ENCODE results near the gene KCTD10. TPM values are rescaled to one million over a fixed set of nuclear protein-coding genes. Genes with fewer than 3 reads are reported as not detected.

KCTD10 gene
- 105 and 107 TPM in 2 replicates for polyA plus RNA-seq (2013)

DNA sequence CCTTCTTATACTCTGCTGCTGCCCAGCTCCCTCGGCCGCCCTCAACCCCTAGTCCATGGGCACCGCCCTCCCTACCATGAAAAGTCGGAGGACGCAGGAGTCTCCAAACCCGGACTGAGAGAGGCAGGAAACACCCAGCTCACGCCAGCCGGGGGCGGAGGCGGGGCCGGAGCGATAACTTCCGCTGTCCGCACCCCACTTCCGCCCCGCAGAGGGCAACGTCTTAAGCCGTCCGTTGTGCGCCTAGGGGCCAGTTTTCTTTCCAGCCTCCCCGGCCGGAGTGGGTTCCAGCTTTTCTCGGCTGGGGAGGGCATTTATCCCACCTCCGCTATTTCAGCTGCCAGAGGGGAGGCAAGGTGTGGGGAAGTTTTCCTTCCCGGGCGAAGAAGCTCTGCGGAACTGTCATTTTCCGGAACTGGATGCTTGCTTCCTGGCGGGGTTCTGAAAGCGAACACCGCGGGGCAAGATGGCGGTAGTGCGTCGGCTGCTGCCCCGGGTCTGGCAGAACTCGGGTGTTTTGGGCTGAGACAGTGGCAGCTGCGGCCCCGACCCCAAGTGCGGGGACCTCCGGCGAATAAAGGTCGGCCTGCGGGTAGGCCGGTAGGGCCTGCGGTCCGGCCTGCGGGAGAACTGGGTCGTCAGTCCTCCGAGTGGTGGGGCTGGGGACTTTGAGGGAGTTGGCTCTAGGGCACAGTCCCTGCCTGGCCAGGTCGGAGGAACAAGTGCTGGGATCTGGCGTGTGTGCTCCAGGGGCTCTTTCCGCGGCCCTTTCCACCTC is at the start of gene KCTD10, which contains the start of gene UBE3B:
TSS of gene KCTD10 (minus strand) at position 116 of the 778 bp plus-strand sequence. CDS start at position 78, 38 bp downstream.
TSS of gene UBE3B (plus strand) at position 450 of the 778 bp plus-strand sequence. CDS start 5,918 bp downstream, outside the sequence.
- Histone ChIP-seq H2AK5ac (ENCODE audit: low read length) (peak within 1 kb of the TSS; percentile 99), H3K27me3 (ENCODE audit: insufficient read depth, low read length) (no peaks in the 10 kb centered on the region), H4K8ac (ENCODE audit: low read depth, low read length) (peak within 1 kb of the TSS; percentile 98), H3K9ac (ENCODE audit: low read length) (peak within 1 kb of the TSS; percentile 99), H3K14ac (ENCODE audit: low read length) (peak within 1 kb of the TSS; percentile 99), H4K91ac (ENCODE audit: low read depth, low read length) (peak within 1 kb of the TSS; percentile 100), H3K18ac (ENCODE audit: low read length) (peak within 1 kb of the TSS; percentile 97), H2BK120ac (ENCODE audit: insufficient read depth, low read length, poor library complexity) (peak within 1 kb of the TSS; percentile 100), H3K36me3 (ENCODE audit: control insufficient read depth in 1 of 2, insufficient read depth in 2 of 2, low read length in 2 of 2) (peaks cover 5% of the 10 kb centered on the region in 2 experiments), H2AFZ (ENCODE audit: insufficient read depth, low read length, poor library complexity) (peak within 1 kb of the TSS; percentile 99), H4K12ac (ENCODE audit: low read depth, low read length) (peak within 1 kb of the TSS; percentile 99), H3K4me2 (ENCODE audit: low read length) (peak within 1 kb of the TSS; percentile 78), H3K23ac (ENCODE audit: low read length) (no peak within 1 kb of the TSS), H3K79me1 (ENCODE audit: low read length) (peaks cover 17% of the 10 kb centered on the region), H3K4ac (ENCODE audit: low read depth, low read length) (peak within 1 kb of the TSS; percentile 94), H2BK12ac (ENCODE audit: low read length) (peak within 1 kb of the TSS; percentile 96), H3K79me2 (ENCODE audit: control insufficient read depth, insufficient read depth, low read length, poor library complexity) (peaks cover 34% of the 10 kb centered on the region), H3K4me3 (ENCODE audit: low read depth, low read length) (peak within 1 kb of the TSS; percentile 90), H3K4me1 (ENCODE audit: control insufficient read depth in 1 of 2, insufficient read depth in 2 of 2, low read length in 2 of 2) (peaks cover 14 to 15% of the 10 kb centered on the region in 2 experiments), H2BK5ac (ENCODE audit: low read depth, low read length, poor library complexity) (peak within 1 kb of the TSS; percentile 100), H3K27ac (ENCODE audit: low read depth, low read length) (peak within 1 kb of the TSS; percentile 90), H3K9me3 (ENCODE audit: insufficient read depth, low read depth, low read length) (no peaks in the 10 kb centered on the region)
- WGBS (ENCODE audit: extremely low coverage, insufficient coverage, insufficient read length): no CpG with 5 or more reads among the region's 54 CpGs
- peak; percentile 91 to 96 for DNase-seq

- DNase-seq: peak; percentile 62 to 80
- peaks cover 4% of the 10 kb centered on the region for H3K79me1 ChIP-seq (ENCODE audit: low read length)
- no peak overlapping the region for H3K27ac ChIP-seq (ENCODE audit: low read depth, low read length)
- H2BK5ac ChIP-seq (ENCODE audit: low read depth, low read length, poor library complexity): no peak overlapping the region
- no peak overlapping the region for H3K4me3 ChIP-seq (ENCODE audit: low read depth, low read length)
- no peak overlapping the region for H2AK5ac ChIP-seq (ENCODE audit: low read length)
- H4K8ac ChIP-seq (ENCODE audit: low read depth, low read length): no peak overlapping the region
- H3K4me2 ChIP-seq (ENCODE audit: low read length): no peak overlapping the region
- no peak overlapping the region for H4K12ac ChIP-seq (ENCODE audit: low read depth, low read length)
- H3K23ac ChIP-seq (ENCODE audit: low read length): no peak overlapping the region
- no peak overlapping the region for H3K18ac ChIP-seq (ENCODE audit: low read length)
- no peak overlapping the region for H2BK120ac ChIP-seq (ENCODE audit: insufficient read depth, low read length, poor library complexity)
- WGBS (ENCODE audit: extremely low coverage, insufficient coverage, insufficient read length): no CpG with 5 or more reads among the region's 3 CpGs
- peaks cover 15 to 20% of the 10 kb centered on the region in 2 experiments for H3K4me1 ChIP-seq (ENCODE audit: control insufficient read depth in 1 of 2, insufficient read depth in 2 of 2, low read length in 2 of 2)
- H2BK12ac ChIP-seq (ENCODE audit: low read length): no peak overlapping the region
- no peak overlapping the region for H3K14ac ChIP-seq (ENCODE audit: low read length)
- no peaks in the 10 kb centered on the region for H3K9me3 ChIP-seq (ENCODE audit: insufficient read depth, low read depth, low read length)
- no peak overlapping the region for H2AFZ ChIP-seq (ENCODE audit: insufficient read depth, low read length, poor library complexity)
- no peak overlapping the region for H4K91ac ChIP-seq (ENCODE audit: low read depth, low read length)
- H3K27me3 ChIP-seq (ENCODE audit: insufficient read depth, low read length): no peaks in the 10 kb centered on the region
- H3K4ac ChIP-seq (ENCODE audit: low read depth, low read length): no peak overlapping the region
- no peaks in the 10 kb centered on the region for H3K79me2 ChIP-seq (ENCODE audit: control insufficient read depth, insufficient read depth, low read length, poor library complexity)
- H3K9ac ChIP-seq (ENCODE audit: low read length): no peak overlapping the region
- peaks cover 33 to 42% of the 10 kb centered on the region in 2 experiments for H3K36me3 ChIP-seq (ENCODE audit: control insufficient read depth in 1 of 2, insufficient read depth in 2 of 2, low read length in 2 of 2)
Measured at GRCh38 chr12:109525279-109525585, 48.1 kb upstream of the KCTD10 start.

DNA sequence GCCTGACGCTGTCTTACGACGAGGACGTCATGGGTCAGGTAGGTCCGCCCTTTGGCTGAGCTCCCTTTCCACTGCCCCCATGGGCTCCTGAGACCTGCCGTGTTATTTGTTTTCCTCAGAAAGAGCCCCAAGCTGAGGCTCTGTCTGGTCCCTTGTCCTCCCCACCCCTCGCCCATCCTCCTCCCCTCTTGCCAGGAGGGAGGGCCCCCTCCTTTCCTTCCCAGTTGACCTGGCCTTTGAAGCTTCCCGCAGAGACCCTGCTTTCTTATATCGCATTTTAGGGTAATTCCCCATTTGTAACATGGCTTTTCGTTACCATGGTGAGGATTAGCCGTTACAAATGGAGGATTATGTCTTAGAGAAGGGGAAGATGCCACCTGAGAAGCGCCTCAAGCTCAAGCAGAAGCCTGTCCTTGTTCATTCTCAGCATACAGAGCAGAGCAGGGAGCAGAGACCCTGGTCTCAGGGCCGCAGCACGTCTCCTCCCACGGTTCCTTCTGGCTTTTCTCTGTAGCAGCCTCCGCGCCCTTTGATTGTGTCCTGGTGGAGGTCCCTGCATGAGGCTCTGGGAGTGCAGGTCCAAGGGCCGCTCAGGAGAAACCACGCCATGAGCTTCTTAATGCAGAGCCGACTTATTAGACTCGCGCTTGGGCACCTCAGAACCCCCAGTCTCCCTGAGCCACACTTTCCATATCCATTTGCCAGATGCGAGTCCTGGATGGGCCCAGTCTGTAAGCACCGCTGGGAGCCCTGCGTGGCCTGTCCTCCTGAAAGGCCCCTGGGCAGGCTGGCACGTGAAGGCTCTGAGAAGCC is 47.6 kb upstream of the KCTD10 start:
- Histone ChIP-seq H4K91ac (ENCODE audit: low read depth, low read length) (peak overlapping the region; percentile 38), H3K27ac (ENCODE audit: low read depth, low read length) (peak overlapping the region; percentile 6), H3K4me3 (ENCODE audit: low read depth, low read length) (no peak overlapping the region), H3K18ac (ENCODE audit: low read length) (no peak overlapping the region), H2BK120ac (ENCODE audit: insufficient read depth, low read length, poor library complexity) (peak overlapping the region; percentile 3), H3K36me3 (ENCODE audit: control insufficient read depth in 1 of 2, insufficient read depth in 2 of 2, low read length in 2 of 2) (peaks cover 35 to 46% of the 10 kb centered on the region in 2 experiments), H3K79me2 (ENCODE audit: control insufficient read depth, insufficient read depth, low read length, poor library complexity) (no peaks in the 10 kb centered on the region), H3K4ac (ENCODE audit: low read depth, low read length) (no peak overlapping the region), H3K23ac (ENCODE audit: low read length) (no peak overlapping the region), H3K9ac (ENCODE audit: low read length) (no peak overlapping the region), H4K12ac (ENCODE audit: low read depth, low read length) (no peak overlapping the region), H3K4me1 (ENCODE audit: control insufficient read depth in 1 of 2, insufficient read depth in 2 of 2, low read length in 2 of 2) (peaks cover 10 to 14% of the 10 kb centered on the region in 2 experiments), H2BK12ac (ENCODE audit: low read length) (peak overlapping the region; percentile 25), H3K79me1 (ENCODE audit: low read length) (peaks cover 3% of the 10 kb centered on the region), H3K4me2 (ENCODE audit: low read length) (no peak overlapping the region), H4K8ac (ENCODE audit: low read depth, low read length) (no peak overlapping the region), H2AFZ (ENCODE audit: insufficient read depth, low read length, poor library complexity) (no peak overlapping the region), H3K9me3 (ENCODE audit: insufficient read depth, low read depth, low read length) (no peaks in the 10 kb centered on the region), H3K14ac (ENCODE audit: low read length) (peak overlapping the region; percentile 18), H2BK5ac (ENCODE audit: low read depth, low read length, poor library complexity) (peak overlapping the region; percentile 7), H2AK5ac (ENCODE audit: low read length) (no peak overlapping the region), H3K27me3 (ENCODE audit: insufficient read depth, low read length) (no peaks in the 10 kb centered on the region)
- WGBS (ENCODE audit: extremely low coverage, insufficient coverage, insufficient read length): no CpG with 5 or more reads among the region's 26 CpGs
- no peak for DNase-seq

DNA sequence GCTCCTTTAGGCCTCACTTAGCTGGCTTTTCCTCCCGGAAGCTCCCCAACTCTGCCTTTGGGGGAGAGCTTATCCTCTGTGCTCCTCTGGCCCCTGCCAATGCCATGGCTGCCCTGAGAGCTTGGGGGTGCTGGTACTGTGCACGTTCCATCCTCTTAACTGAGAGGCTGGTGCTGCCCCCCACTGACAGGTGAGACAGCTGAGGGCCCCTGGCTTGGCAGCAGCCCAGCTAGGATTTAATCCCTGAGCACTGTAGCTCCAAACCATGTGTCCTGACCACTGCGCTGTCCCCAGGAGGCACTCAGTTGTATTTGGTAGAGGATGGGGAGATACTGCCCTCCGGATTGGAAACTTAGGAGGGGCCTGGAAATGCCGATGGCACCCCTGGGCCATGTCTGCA is 46.4 kb upstream of the KCTD10 start:
- H3K36me3 ChIP-seq (ENCODE audit: control insufficient read depth in 1 of 2, insufficient read depth in 2 of 2, low read length in 2 of 2): peaks cover 35 to 46% of the 10 kb centered on the region in 2 experiments
- H3K79me1 ChIP-seq (ENCODE audit: low read length): peaks cover 3% of the 10 kb centered on the region
- H4K8ac ChIP-seq (ENCODE audit: low read depth, low read length): no peak overlapping the region
- no CpG with 5 or more reads among the region's 5 CpGs for WGBS (ENCODE audit: extremely low coverage, insufficient coverage, insufficient read length)
- H3K4ac ChIP-seq (ENCODE audit: low read depth, low read length): no peak overlapping the region
- no peak overlapping the region for H3K4me2 ChIP-seq (ENCODE audit: low read length)
- H3K79me2 ChIP-seq (ENCODE audit: control insufficient read depth, insufficient read depth, low read length, poor library complexity): no peaks in the 10 kb centered on the region
- no peak overlapping the region for H2BK5ac ChIP-seq (ENCODE audit: low read depth, low read length, poor library complexity)
- no peak overlapping the region for H2BK12ac ChIP-seq (ENCODE audit: low read length)
- H3K9me3 ChIP-seq (ENCODE audit: insufficient read depth, low read depth, low read length): no peaks in the 10 kb centered on the region
- H3K27me3 ChIP-seq (ENCODE audit: insufficient read depth, low read length): no peaks in the 10 kb centered on the region
- H3K14ac ChIP-seq (ENCODE audit: low read length): no peak overlapping the region
- no peak overlapping the region for H2AK5ac ChIP-seq (ENCODE audit: low read length)
- no peak overlapping the region for H3K23ac ChIP-seq (ENCODE audit: low read length)
- H3K4me1 ChIP-seq (ENCODE audit: control insufficient read depth in 1 of 2, insufficient read depth in 2 of 2, low read length in 2 of 2): peaks cover 7 to 11% of the 10 kb centered on the region in 2 experiments
- no peak overlapping the region for H3K9ac ChIP-seq (ENCODE audit: low read length)
- no peak overlapping the region for H4K12ac ChIP-seq (ENCODE audit: low read depth, low read length)
- H2BK120ac ChIP-seq (ENCODE audit: insufficient read depth, low read length, poor library complexity): no peak overlapping the region
- no peak for DNase-seq
- no peak overlapping the region for H4K91ac ChIP-seq (ENCODE audit: low read depth, low read length)
- H2AFZ ChIP-seq (ENCODE audit: insufficient read depth, low read length, poor library complexity): no peak overlapping the region
- H3K27ac ChIP-seq (ENCODE audit: low read depth, low read length): no peak overlapping the region
- no peak overlapping the region for H3K18ac ChIP-seq (ENCODE audit: low read length)
- no peak overlapping the region for H3K4me3 ChIP-seq (ENCODE audit: low read depth, low read length)

Measured in trophoblast cell (in vitro differentiated cells and primary cell).